HCT116 (cell line): ENCODE measurements around the gene TNRC6C. TPM values are rescaled to one million over a fixed set of nuclear protein-coding genes. Genes with fewer than 3 reads are reported as not detected.

Experiments used
- ATAC-seq: fragments of 200-7000 bp; cut with Tn5 transposase; 2 replicates; pipeline ENCODE4 v1.9.1; 2020; ENCODE audit warnings: mild to moderate bottlenecking, moderate library complexity
- BruUV-seq: library from RNA; stranded (reverse); fragments of 400-500 nt; replicated peaks from 2 replicates; lab custom pipeline; 2021; lab: Mats Ljungman, UMichigan
- CTCF ChIA-PET: fragments of 300-600 bp; sonication (Branson Sonifier 250); formaldehyde crosslinking; loops from one replicate; lab custom pipeline; 2021; ENCODE audit warnings: antibody characterized with exemption; lab: Charles Lee
- POLR2A ChIA-PET: fragments of 300-600, 350-600 bp; sonication (Branson Sonifier 250); formaldehyde crosslinking; loops from one replicate; lab custom pipeline; 2021; ENCODE audit warnings: antibody characterized with exemption; lab: Charles Lee
- RAD21 ChIA-PET, 2 experiments: fragments of 300-600 bp; sonication (Branson Sonifier 250); formaldehyde crosslinking; loops; one replicate each; lab custom pipeline; 2023; ENCODE audit warnings: low total read pairs in 2 of 2; ENCODE audit not compliant: uncharacterized antibody in 2 of 2, unreplicated experiment in 2 of 2, low non-redundant PET in 1 of 2; lab: Charles Lee
- DNase-seq: peaks from one replicate; pipeline ENCODE4 v3.0.0-alpha.2; 2010; ENCODE audit warnings: low read depth, low spot score
- H2AFZ ChIP-seq: fragments of 200-600 bp; shearing (Covaris generic), sonication (generic); 2 replicates; pipeline ENCODE4 v1.6.1; 2017; ENCODE audit warnings: low read depth, mixed run types, mixed read lengths, antibody characterized with exemption, low read length; ENCODE audit not compliant: poor library complexity, severe bottlenecking
- H3K27ac ChIP-seq: 2 replicates; pipeline ENCODE4 v1.5.1; 2012; ENCODE audit warnings: low read depth, low read length
- H3K27me3 ChIP-seq: fragments of 200-600 bp; sonication (generic); 2 replicates; pipeline ENCODE4 v1.6.1; 2016; ENCODE audit warnings: mixed run types, low read length, mixed read lengths; ENCODE audit not compliant: insufficient read depth
- H3K36me3 ChIP-seq, 2 experiments: fragments of 200-500 bp in 1 of 2; fragments of 200-600 bp in 1 of 2; sonication (Bioruptor generic) in 1 of 2; sonication (generic) in 1 of 2; 2 replicates each; pipeline versions ENCODE4 v1.5.1 to v1.6.1; 2014 to 2016; ENCODE audit warnings: low read length in 2 of 2, inconsistent platforms in 1 of 2, mixed read lengths in 1 of 2, mixed run types in 1 of 2; ENCODE audit not compliant: insufficient read depth in 2 of 2, control insufficient read depth in 1 of 2
- H3K4me1 ChIP-seq, 2 experiments: fragments of 200-600 bp in 1 of 2; sonication (generic) in 1 of 2; 2 replicates each; pipeline versions ENCODE4 v1.5.1 to v1.6.1; 2012 to 2017; ENCODE audit warnings: low read length in 2 of 2, inconsistent platforms in 1 of 2, mild to moderate bottlenecking in 1 of 2, mixed read lengths in 1 of 2, mixed run types in 1 of 2, moderate library complexity in 1 of 2; ENCODE audit not compliant: insufficient read depth in 2 of 2, control insufficient read depth in 1 of 2
- H3K4me2 ChIP-seq: fragments of 200-600 bp; sonication (generic); 2 replicates; pipeline ENCODE4 v1.6.1; 2017; ENCODE audit warnings: mixed run types, low read length, mixed read lengths
- H3K4me3 ChIP-seq, 2 experiments: fragments of 200-600 bp in 1 of 2; sonication (generic) in 1 of 2; replicated peaks in 1 of 2; 2 replicates each; pipeline ENCODE4 v1.5.1; 2011 to 2016; ENCODE audit warnings: low read length in 2 of 2, control low read depth in 1 of 2, low read depth in 1 of 2, mild to moderate bottlenecking in 1 of 2, mixed read lengths in 1 of 2, mixed run types in 1 of 2
- H3K79me2 ChIP-seq: fragments of 200-600 bp; sonication (generic); 2 replicates; pipeline ENCODE4 v1.6.1; 2017; ENCODE audit warnings: mild to moderate bottlenecking, mixed run types, low read length, moderate library complexity, mixed read lengths; ENCODE audit not compliant: insufficient read depth
- H3K9ac ChIP-seq: fragments of 200-600 bp; sonication (generic); 2 replicates; pipeline ENCODE4 v1.6.1; 2016; ENCODE audit warnings: low read length, mixed read lengths
- H3K9me2 ChIP-seq: fragments of 200-600 bp; sonication (generic), shearing (Covaris generic); 2 replicates; pipeline ENCODE4 v1.6.1; 2017; ENCODE audit warnings: mixed run types, mild to moderate bottlenecking, moderate library complexity; ENCODE audit not compliant: insufficient read depth
- H3K9me3 ChIP-seq, 2 experiments: fragments of 200-500 bp in 1 of 2; fragments of 200-600 bp in 1 of 2; sonication (Bioruptor generic) in 1 of 2; sonication (generic) in 1 of 2; 2 replicates each; pipeline ENCODE4 v1.6.1; 2014 to 2017; ENCODE audit warnings: low read length in 2 of 2, mixed read lengths in 2 of 2, inconsistent platforms in 1 of 2, low read depth in 1 of 2, mild to moderate bottlenecking in 1 of 2, mixed run types in 1 of 2, moderate library complexity in 1 of 2; ENCODE audit not compliant: control insufficient read depth in 1 of 2, insufficient read depth in 1 of 2
- H4K20me1 ChIP-seq: fragments of 200-600 bp; sonication (generic), shearing (Covaris generic); 2 replicates; pipeline ENCODE4 v1.6.1; 2017; ENCODE audit warnings: mixed run types, mild to moderate bottlenecking, moderate library complexity; ENCODE audit not compliant: insufficient read depth
- ATF3 ChIP-seq: IDR thresholded peaks from 2 replicates; pipeline ENCODE4 v1.6.1; 2012
- CBX3 ChIP-seq: IDR thresholded peaks from 2 replicates; pipeline ENCODE4 v1.6.1; 2012; ENCODE audit warnings: low read depth
- CTCF ChIP-seq, 3 experiments: fragments of 200-600 bp in 1 of 3; sonication (generic) in 1 of 3; IDR thresholded peaks in 2 of 3; conservative IDR thresholded peaks in 1 of 3; 2 replicates each; pipeline ENCODE4 v1.5.1; 2012 to 2017; ENCODE audit warnings: low read depth in 2 of 3, low read length in 2 of 3, antibody characterized with exemption in 1 of 3, borderline replicate concordance in 1 of 3, control low read depth in 1 of 3, mild to moderate bottlenecking in 1 of 3, mixed read lengths in 1 of 3, mixed run types in 1 of 3, moderate library complexity in 1 of 3; ENCODE audit not compliant: insufficient read depth in 1 of 3
- EGR1 ChIP-seq: IDR thresholded peaks from 2 replicates; pipeline ENCODE4 v1.6.1; 2012; ENCODE audit warnings: low read depth
- EZH2 ChIP-seq: fragments of 200-600 bp; sonication (generic); IDR thresholded peaks from 2 replicates; pipeline ENCODE4 v1.6.1; 2017; ENCODE audit warnings: antibody characterized with exemption, mixed run types
- POLR2A ChIP-seq: IDR thresholded peaks from 2 replicates; pipeline ENCODE4 v1.7.0; 2011; ENCODE audit warnings: borderline replicate concordance; ENCODE audit not compliant: insufficient read depth, insufficient read length; ENCODE audit errors: extremely low read depth
- RAD21 ChIP-seq: IDR thresholded peaks from 2 replicates; pipeline ENCODE4 v1.6.1; 2012; ENCODE audit warnings: low read depth, mild to moderate bottlenecking
- TCF7L2 ChIP-seq: IDR thresholded peaks from 2 replicates; pipeline ENCODE4 v1.7.0; 2011; ENCODE audit warnings: borderline replicate concordance, inconsistent platforms; ENCODE audit not compliant: insufficient read depth, insufficient read length; ENCODE audit errors: extremely low read depth
- YY1 ChIP-seq: IDR thresholded peaks from 2 replicates; pipeline ENCODE4 v1.6.1; 2011; ENCODE audit warnings: low read length, low read depth, moderate library complexity, mild to moderate bottlenecking; ENCODE audit not compliant: insufficient replicate concordance; ENCODE audit errors: extremely low read depth
- ZBTB33 ChIP-seq: IDR thresholded peaks from 2 replicates; pipeline ENCODE4 v1.6.1; 2011; ENCODE audit warnings: mild to moderate bottlenecking, low read length, moderate library complexity; ENCODE audit not compliant: insufficient replicate concordance; ENCODE audit errors: extremely low read depth
- intact Hi-C: fragments of 100-400 bp; cut with micrococcal nuclease; formaldehyde crosslinking; loops from 2 replicates; pipeline ENCODE4 v1.10.0; 2022
- total RNA-seq: library from RNA; stranded (reverse); gene quantifications from one replicate; pipeline ENCODE4 v1.2.1, GENCODE V29; 2021; ENCODE audit not compliant: unreplicated experiment

The TNRC6C gene
- total RNA-seq, 1 experiment from 2014 or later, result 23.4 TPM

DNA sequence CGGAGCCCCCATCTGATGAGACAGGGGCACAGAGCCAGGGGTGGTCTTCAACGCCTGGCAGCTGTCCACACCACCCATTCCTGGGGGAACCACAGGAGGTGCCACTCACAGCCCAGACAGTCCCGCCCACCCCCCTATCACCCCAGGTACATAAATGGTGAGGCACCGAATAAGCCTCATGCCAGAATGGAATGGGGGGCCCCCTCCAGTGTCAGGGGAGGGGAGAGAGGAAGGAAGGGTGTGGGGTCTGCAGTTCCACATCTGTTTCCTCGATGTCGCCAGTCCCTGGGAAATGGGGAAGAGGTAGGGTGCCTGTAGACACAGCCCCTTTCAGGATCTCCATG is 168.4 kb downstream of the TNRC6C start:
- H3K9ac ChIP-seq, result peak overlapping the region; percentile 77
- ChIA-PET RAD21 (no interaction called here), POLR2A (interaction anchor here (0.9 to 4.2 kb wide), 3 partner anchors 8 to 60 kb away, joined by 3 to 35 read pairs (median 5); partner anchors contain the start of genes AFMID and TK1), CTCF (no interaction called here)
- peaks cover 31 to 47% of the 10 kb centered on the region in 2 experiments; a peak in 3 of 4 replicates for H3K4me1 ChIP-seq
- peak overlapping the region; percentile 89 to 92 for H3K4me3 ChIP-seq
- no peaks in the 10 kb centered on the region for H3K9me2 ChIP-seq
- H2AFZ ChIP-seq, result no peak overlapping the region
- ATAC-seq (no peak), DNase-seq (no peak)
- peaks cover 5 to 20% of the 10 kb centered on the region in 2 experiments; a peak in 3 of 4 replicates for H3K36me3 ChIP-seq
- TF ChIP-seq CTCF (IDR thresholded peaks at IDR 0.05 in 2 of 3, conservative IDR thresholded peaks at IDR 0.05 in 1 of 3; ENCODE audit: borderline replicate concordance in 1 of 3, insufficient read depth in 1 of 3, low read depth in 2 of 3, low read length in 2 of 3) (no peak), ZBTB33 (no peak), TCF7L2 (no peak), EZH2 (no peak), ATF3 (no peak), POLR2A (no peak), EGR1 (no peak), YY1 (no peak), RAD21 (no peak), CBX3 (no peak)
- peaks cover 17% of the 10 kb centered on the region; the same call in 1 of the 2 replicates for H3K79me2 ChIP-seq
- no peaks in the 10 kb centered on the region for H3K27me3 ChIP-seq
- H4K20me1 ChIP-seq, result no peaks in the 10 kb centered on the region
- intact Hi-C loops, result loop anchor here (5.0 kb wide), 1 partner anchor 125 kb away; no protein-coding TSS in a partner anchor
- H3K4me2 ChIP-seq, result peak overlapping the region; percentile 96
- no peaks in the 10 kb centered on the region for H3K9me3 ChIP-seq
- no TSS peak for BruUV-seq
- H3K27ac ChIP-seq, result peak overlapping the region; percentile 95; the same call in 1 of the 2 replicates
